ENCODE results near the gene CABLES1. TPM values are rescaled to one million over a fixed set of nuclear protein-coding genes. Genes with fewer than 3 reads are reported as not detected.

CABLES1 gene
- total and polyA plus RNA-seq, 2 of the 4 experiments (the other 2 are of a cell fraction): 4.7 to 5.7 TPM

- Histone ChIP-seq H2BK120ac (ENCODE audit: low read depth, low read length) (peak overlapping the region; percentile 75), H3K18ac (ENCODE audit: low read depth, low read length) (peak overlapping the region; percentile 81; the same call in 1 of the 2 replicates), H3K27me3 (ENCODE audit: control insufficient read depth, insufficient read depth, low read length) (no peaks in the 10 kb centered on the region), H3K4me2 (ENCODE audit: low read depth, low read length) (peak overlapping the region; percentile 45), H3K56ac (ENCODE audit: extremely low read depth, insufficient read depth, low read length) (no peak overlapping the region), H2AK9ac (replicated peaks; ENCODE audit: low read depth, low read length, poor library complexity) (peak overlapping the region; percentile 79), H3K36me3 (ENCODE audit: control insufficient read depth, insufficient read depth, low read length) (no peaks in the 10 kb centered on the region), H2AK5ac (ENCODE audit: low read depth, low read length) (peak overlapping the region; percentile 95), H4K20me1 (ENCODE audit: insufficient read depth, low read length) (peaks cover 46% of the 10 kb centered on the region), H3K9me3 (ENCODE audit: control insufficient read depth, insufficient read depth, low read length) (no peaks in the 10 kb centered on the region; the same call in 1 of the 2 replicates), H3K9me1 (ENCODE audit: insufficient read depth, low read length) (peaks cover 39% of the 10 kb centered on the region), H2BK20ac (ENCODE audit: low read depth, low read length) (peak overlapping the region; percentile 76), H3K14ac (replicated peaks; ENCODE audit: low read depth, low read length) (peak overlapping the region; percentile 71), H2BK5ac (ENCODE audit: low read depth, low read length, poor library complexity, severe bottlenecking) (peak overlapping the region; percentile 87), H2BK15ac (ENCODE audit: low read depth, low read length) (peak overlapping the region; percentile 53; the same call in 1 of the 3 replicates), H3K23ac (ENCODE audit: low read depth, low read length) (peak overlapping the region; percentile 87), H3K4ac (ENCODE audit: low read depth, low read length) (peak overlapping the region; percentile 81), H3K9ac (ENCODE audit: low read depth, low read length) (no peak overlapping the region), H3K4me1 (ENCODE audit: control insufficient read depth, insufficient read depth, low read length) (peaks cover 19% of the 10 kb centered on the region), H2AFZ (replicated peaks; ENCODE audit: low read length, poor library complexity) (peak overlapping the region; percentile 62), H3K27ac (ENCODE audit: insufficient read depth, low read length) (peak overlapping the region; percentile 41; the same call in 1 of the 2 replicates), H4K5ac (ENCODE audit: low read depth, low read length) (peak overlapping the region; percentile 23; the same call in 1 of the 2 replicates), H4K91ac (ENCODE audit: insufficient read depth, low read depth, low read length) (peak overlapping the region; percentile 47; the same call in 1 of the 2 replicates), H3K79me1 (ENCODE audit: low read depth in 1 of 2, low read length in 2 of 2) (peaks cover 33 to 86% of the 10 kb centered on the region in 2 experiments; a peak in 3 of 4 replicates), H3K4me3 (ENCODE audit: insufficient read depth, low read depth, low read length) (no peak overlapping the region), H4K8ac (ENCODE audit: low read depth in 2 of 2, low read length in 2 of 2) (peak overlapping the region in 1 of 2 experiments; percentile 54; a peak in 2 of 4 replicates)
- POLR2A ChIA-PET (ENCODE audit: unreplicated experiment): no interaction called here
- CTCF ChIA-PET: no interaction called here
- DNase-seq: peak; percentile 95
- dilution Hi-C loops (cut with HindIII; ENCODE audit: low sequenced_read_pairs, unreplicated experiment) (no loop called here), in situ Hi-C loops (cut with MboI; ENCODE audit: low sequenced_read_pairs) (no loop called here), intact Hi-C loops (cut with micrococcal nuclease) (loop anchor here (1.0 to 10.0 kb wide), 2 partner anchors 19 to 81 kb away; no protein-coding TSS in a partner anchor)
- WGBS, 2 experiments (ENCODE audit: extremely low coverage in 2 of 2, insufficient read length in 1 of 2): 33% methylated on average over 2 of the region's 8 CpGs; no CpG with 5 or more reads in 1 of the 2 experiments
- BruUV-seq (replicated peaks): no TSS peak
- peak; percentile 76 for ATAC-seq (ENCODE audit: low read depth)
- TF ChIP-seq CTCF (conservative IDR thresholded peaks at IDR 0.05; ENCODE audit: low read depth, low read length) (no peak), BHLHE40 (IDR thresholded peaks at IDR 0.05; ENCODE audit: low read depth, low read length) (no peak), MXI1 (IDR thresholded peaks at IDR 0.05; ENCODE audit: borderline replicate concordance, low read depth, low read length) (peak; percentile 60; the same call in 1 of the 2 replicates), MAFK (IDR thresholded peaks at IDR 0.05; ENCODE audit: low read depth, low read length) (no peak), CEBPB (IDR thresholded peaks at IDR 0.05; ENCODE audit: low read depth, low read length) (peak; percentile 37; the same call in 1 of the 2 replicates), CHD1 (IDR thresholded peaks at IDR 0.05; ENCODE audit: low read depth, low read length) (no peak), POLR2A (IDR thresholded peaks at IDR 0.05; ENCODE audit: low read depth, low read length) (no peak), RCOR1 (IDR thresholded peaks at IDR 0.05; ENCODE audit: insufficient replicate concordance, low read length) (no peak), FOS (IDR thresholded peaks at IDR 0.05; ENCODE audit: low read depth, low read length) (peak; percentile 58), SMC3 (IDR thresholded peaks at IDR 0.05; ENCODE audit: low read depth, low read length) (no peak; the same call in 1 of the 2 replicates), NFE2L2 (IDR thresholded peaks at IDR 0.05; ENCODE audit: low read depth, low read length) (no peak), RFX5 (IDR thresholded peaks at IDR 0.05; ENCODE audit: low read depth, low read length) (no peak), MAZ (IDR thresholded peaks at IDR 0.05; ENCODE audit: borderline replicate concordance, low read depth, low read length) (0 out of 2 replicates have a peak, but pooled peaks have one; percentile 13)
- TF ChIP-seq, protein P1, sequence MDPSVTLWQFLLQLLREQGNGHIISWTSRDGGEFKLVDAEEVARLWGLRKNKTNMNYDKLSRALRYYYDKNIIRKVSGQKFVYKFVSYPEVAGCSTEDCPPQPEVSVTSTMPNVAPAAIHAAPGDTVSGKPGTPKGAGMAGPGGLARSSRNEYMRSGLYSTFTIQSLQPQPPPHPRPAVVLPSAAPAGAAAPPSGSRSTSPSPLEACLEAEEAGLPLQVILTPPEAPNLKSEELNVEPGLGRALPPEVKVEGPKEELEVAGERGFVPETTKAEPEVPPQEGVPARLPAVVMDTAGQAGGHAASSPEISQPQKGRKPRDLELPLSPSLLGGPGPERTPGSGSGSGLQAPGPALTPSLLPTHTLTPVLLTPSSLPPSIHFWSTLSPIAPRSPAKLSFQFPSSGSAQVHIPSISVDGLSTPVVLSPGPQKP (IDR thresholded peaks at IDR 0.05; ENCODE audit: borderline replicate concordance, low read depth, low read length): no peak
Observed at GRCh38 chr18:23183411-23184150, 48.3 kb downstream of the CABLES1 start.
